Urothelium cell line (cell line): ENCODE data around the gene GPR68.
"Not testable (repeated sequence)": the region's sequence is repeated elsewhere in the genome, so short reads cannot be mapped to it uniquely, and the experiment has no call there.

Experiments
- DNase-seq: peaks from one replicate; pipeline ENCODE4 v3.0.0; 2011; ENCODE audit warnings: low spot score, mixed read lengths
- FAIRE-seq: peaks from 2 replicates; lab custom pipeline; 2011; peaks lifted over from hg19 to GRCh38; lab: Jason Lieb, UNC

Gene GPR68

GRCh38 chr14:91230397-91231035 is 14.0 kb downstream of the GPR68 start:
- DNase-seq = no peak
- FAIRE-seq = no peak

- no peak for FAIRE-seq
- DNase-seq = no peak
Measured at GRCh38 chr14:91229743-91230200, 14.7 kb downstream of the GPR68 start.

GRCh38 chr14:91229005-91229382 is 15.5 kb downstream of the GPR68 start:
- DNase-seq (no peak), FAIRE-seq (no peak)

GRCh38 chr14:91228112-91229004 is 16.1 kb downstream of the GPR68 start:
- DNase-seq = no peak
- no peak for FAIRE-seq

- FAIRE-seq (no peak), DNase-seq (no peak)
Measured at GRCh38 chr14:91227183-91227628, 17.3 kb downstream of the GPR68 start.

GRCh38 chr14:91226360-91226759 is 18.1 kb downstream of the GPR68 start:
- FAIRE-seq, DNase-seq: not testable (repeated sequence)

GRCh38 chr14:91225025-91225424 is 19.5 kb downstream of the GPR68 start:
- no peak for DNase-seq
- no peak for FAIRE-seq

- no peak for FAIRE-seq
- no peak for DNase-seq
Measured at GRCh38 chr14:91223028-91223783, 21.3 kb downstream of the GPR68 start.

- FAIRE-seq (no peak), DNase-seq (no peak)
Measured at GRCh38 chr14:91221270-91221669, 23.2 kb downstream of the GPR68 start.

GRCh38 chr14:91220581-91221000 is 23.9 kb downstream of the GPR68 start:
- DNase-seq = no peak
- no peak for FAIRE-seq

- FAIRE-seq (no peak), DNase-seq (no peak)
Measured at GRCh38 chr14:91219517-91220389, 24.8 kb downstream of the GPR68 start.

GRCh38 chr14:91218014-91218413 is 26.5 kb downstream of the GPR68 start:
- FAIRE-seq (no peak), DNase-seq (no peak)

GRCh38 chr14:91216731-91217226 is 27.7 kb downstream of the GPR68 start:
- FAIRE-seq (no peak), DNase-seq (no peak)

GRCh38 chr14:91215381-91215780 is 29.1 kb downstream of the GPR68 start:
- FAIRE-seq (no peak), DNase-seq (no peak)

- DNase-seq (no peak), FAIRE-seq (no peak)
Measured at GRCh38 chr14:91214306-91214705, 30.2 kb downstream of the GPR68 start.

GRCh38 chr14:91211017-91211416 is 33.5 kb downstream of the GPR68 start:
- DNase-seq = no peak
- FAIRE-seq = no peak

- FAIRE-seq (no peak), DNase-seq (no peak)
Measured at GRCh38 chr14:91207008-91207407, 37.5 kb downstream of the GPR68 start.

GRCh38 chr14:91205459-91205858 is 39.0 kb downstream of the GPR68 start:
- FAIRE-seq (no peak), DNase-seq (no peak)

- DNase-seq (no peak), FAIRE-seq (no peak)
Measured at GRCh38 chr14:91204657-91205056, 39.8 kb downstream of the GPR68 start.
